Fibroblast of the conjunctiva (primary cell): ENCODE results near the gene RBPMS2.
"Not testable (repeated sequence)": the region's sequence is repeated elsewhere in the genome, so short reads cannot be mapped to it uniquely, and the experiment has no call there.

Experiments used
- DNase-seq: peaks from one replicate; pipeline ENCODE4 v3.0.0-alpha.2; 2010; ENCODE audit warnings: low read depth

RBPMS2 gene

DNA sequence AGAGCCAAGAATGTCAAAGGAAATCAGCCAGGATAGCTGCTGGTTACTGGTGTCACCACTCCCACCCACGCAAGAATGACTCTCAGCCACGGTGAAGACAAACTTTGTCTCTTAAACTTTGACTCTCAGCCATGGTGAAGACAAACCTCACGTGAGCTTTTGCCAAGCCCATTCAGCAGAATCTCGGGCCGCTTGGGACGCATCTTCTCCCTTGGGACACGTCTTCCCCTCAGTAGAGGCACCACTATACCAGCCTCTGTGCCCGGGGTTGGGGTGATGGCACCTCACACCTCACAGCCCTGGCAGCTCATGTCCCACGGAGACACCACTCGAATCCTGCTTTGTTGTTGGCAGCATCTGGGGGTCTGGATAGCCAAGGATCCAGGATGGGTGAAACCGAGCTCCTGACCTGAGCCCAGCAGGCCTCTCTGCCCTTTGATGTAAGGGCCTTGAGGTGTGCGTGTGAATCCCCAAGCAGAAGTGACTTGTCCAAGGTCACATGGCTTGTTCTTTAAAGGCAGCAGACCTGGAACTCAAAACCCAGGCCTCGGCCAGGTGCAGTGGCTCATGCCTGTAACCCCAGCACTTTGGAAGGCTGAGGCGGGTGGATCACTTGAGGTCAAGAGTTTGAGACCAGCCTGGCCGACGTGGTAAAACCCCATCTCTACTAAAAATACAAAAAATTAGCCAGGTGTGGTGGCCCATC lies 21.8 kb downstream of the RBPMS2 start:
- no peak for DNase-seq

DNA sequence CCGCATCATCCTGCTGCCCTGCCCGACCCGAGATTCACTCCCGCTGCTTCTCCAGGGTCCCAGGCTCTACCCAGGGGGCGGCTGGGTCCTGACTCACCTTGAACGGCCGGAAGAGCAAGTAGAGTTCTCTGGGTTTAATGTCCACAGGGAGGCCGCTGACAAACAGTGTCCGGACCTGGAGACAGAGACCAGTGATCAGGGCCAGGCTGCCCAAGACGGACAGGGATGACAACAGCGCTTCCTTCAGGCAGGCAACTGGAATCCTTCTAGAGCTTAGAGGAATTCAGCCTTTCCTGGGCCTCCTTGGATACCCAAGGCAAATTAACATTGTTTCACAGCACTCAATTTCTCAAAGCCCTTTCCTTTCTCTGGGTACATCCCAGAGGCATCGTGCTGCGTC lies 23.9 kb downstream of the RBPMS2 start:
- DNase-seq = no peak

DNA sequence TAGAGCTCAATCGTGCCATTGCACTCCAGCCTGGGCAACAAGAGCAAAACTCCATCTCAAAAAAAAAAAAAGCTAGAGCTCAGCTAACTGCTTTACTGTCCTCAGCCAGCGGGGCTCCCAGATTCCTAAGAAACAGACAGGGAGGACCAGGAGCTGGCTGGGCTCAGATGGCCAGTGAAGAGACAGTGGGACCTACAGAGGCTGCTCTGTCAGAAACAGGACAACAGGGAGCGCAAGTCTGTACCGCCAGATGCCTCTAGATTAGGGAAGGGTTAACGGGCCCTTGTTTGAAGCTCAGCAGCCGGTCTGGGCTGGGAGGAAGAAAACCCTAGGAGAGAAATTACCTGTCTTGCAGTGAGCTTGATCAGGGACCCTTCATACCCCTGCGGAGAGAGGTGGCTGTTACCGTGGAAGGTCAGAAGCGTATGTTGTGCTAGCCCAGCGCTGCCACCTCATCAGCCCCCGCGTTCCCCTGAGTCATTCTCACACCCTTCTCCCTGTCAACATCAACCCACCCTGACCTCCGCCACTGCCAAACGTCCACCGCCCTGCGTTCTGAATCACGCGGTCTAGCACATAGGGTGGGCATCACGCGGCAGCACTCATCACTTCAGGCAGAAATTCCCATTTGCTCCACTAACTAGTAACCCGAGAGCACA lies 25.3 kb downstream of the RBPMS2 start:
- DNase-seq = no peak

DNA sequence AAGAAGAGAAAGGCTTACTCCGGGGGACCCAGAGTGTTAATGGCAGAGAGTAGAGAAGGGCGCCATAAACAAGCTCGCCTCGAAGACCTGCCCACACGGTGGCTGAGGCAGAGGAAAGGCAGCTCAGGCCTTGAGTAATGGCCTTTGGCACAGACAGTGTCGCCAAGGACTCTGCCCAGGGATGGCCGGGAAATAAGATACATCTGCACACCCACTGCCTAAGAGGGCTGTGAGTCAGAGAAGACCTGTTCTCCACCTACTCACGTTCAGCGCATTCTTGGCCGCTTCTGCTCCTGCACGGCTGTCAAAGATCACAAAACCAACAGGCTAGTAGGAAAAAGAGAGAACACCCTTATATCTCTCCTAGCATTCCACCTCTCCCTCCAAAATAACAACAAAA lies 26.2 kb downstream of the RBPMS2 start:
- DNase-seq = peak; percentile 21

DNA sequence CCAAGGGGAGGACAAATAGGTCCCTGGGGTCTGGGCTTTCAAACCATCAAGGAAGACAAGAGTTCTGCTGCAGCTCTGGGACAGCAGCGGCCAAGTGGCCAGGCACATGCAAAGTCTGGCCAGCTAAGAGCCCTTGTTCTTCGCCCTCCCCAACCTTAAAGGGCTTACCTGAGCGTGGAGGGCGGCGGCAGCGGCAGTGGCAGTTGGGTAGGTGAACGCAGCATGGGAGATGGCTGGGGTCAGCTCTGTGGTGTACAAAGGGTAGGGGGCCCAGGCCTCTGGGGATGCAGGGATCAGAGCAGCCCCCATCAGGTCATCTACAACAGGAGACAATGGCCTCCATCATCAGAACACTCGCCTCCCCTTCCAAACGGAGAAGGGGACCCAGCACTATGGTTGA lies 27.1 kb downstream of the RBPMS2 start:
- no peak for DNase-seq

DNA sequence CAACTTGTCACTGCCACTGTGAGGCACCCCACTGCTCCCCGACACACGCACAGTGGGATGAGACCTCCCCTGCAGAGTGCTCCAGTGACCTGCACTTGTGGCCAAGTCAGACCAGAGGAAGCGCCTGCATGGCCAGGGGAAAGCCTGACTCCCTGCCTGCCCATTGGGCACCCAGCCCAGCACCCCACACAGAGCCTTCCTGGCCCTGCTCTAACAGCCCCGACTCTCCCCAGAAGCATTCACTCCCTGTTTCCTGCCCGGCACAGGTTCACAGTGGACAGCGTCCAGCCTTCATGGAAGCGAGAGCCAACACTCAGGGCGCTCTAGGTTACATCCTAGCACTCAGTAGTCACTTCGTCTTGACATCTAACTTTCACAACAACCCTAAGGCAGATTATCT lies 27.8 kb downstream of the RBPMS2 start:
- DNase-seq = no peak

DNA sequence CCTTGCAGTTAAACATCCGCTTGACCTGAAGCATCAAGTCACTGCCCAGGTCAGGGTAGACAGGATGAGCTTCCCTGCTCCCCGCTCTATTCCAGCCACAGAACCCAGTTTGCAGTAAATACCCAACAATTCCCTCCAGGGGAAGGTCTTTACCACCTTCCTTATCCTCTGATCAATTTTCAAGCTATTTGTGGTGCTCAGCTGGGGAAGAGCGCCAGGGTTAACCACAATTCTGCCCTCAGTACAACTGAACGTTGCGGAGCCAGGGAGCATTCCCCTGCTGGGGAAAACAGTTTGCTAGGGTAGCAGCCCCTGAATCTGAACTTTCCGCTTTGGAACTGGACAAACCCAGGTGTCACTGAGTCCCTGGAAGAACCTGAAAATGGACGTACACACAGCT lies 28.5 kb downstream of the RBPMS2 start:
- DNase-seq = no peak

DNA sequence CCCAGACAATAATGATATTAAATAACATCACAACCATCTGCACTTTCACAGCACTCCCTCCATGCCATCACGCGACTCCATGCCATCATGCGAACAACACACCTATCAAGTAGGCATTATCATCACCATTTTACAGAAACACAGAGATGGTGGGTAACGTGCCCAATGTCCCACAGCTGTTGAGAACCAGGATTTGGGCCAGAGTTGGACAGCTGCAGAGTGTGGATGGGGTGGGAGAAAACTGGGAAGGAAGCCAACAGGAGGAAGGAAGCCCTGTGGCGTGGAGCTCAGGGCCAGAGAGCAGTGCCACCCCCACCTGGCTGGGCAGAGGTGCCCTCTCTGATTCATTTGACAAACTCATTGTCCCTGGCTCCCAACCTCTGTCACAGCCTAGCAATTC lies 29.0 kb downstream of the RBPMS2 start:
- no peak for DNase-seq

DNA sequence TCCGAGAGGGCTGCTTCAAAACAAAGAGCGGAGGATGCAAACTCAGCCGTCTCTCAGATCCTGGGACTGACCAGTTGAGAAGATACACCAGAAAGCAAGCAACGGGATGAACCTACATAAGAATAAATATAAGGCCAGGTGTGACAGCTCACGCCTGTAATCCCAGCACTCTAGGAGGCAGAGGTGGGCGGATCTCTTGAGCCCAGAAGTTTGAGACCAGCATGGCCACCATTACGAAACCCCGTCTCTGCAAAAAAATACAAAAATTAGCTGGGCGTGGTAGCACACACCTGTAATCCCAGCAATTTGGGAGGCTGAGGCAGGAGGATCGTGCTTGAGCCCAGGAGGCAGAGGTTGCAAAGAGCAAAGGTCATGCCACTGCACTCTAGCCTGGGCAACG lies 31.7 kb downstream of the RBPMS2 start:
- DNase-seq = no peak

DNA sequence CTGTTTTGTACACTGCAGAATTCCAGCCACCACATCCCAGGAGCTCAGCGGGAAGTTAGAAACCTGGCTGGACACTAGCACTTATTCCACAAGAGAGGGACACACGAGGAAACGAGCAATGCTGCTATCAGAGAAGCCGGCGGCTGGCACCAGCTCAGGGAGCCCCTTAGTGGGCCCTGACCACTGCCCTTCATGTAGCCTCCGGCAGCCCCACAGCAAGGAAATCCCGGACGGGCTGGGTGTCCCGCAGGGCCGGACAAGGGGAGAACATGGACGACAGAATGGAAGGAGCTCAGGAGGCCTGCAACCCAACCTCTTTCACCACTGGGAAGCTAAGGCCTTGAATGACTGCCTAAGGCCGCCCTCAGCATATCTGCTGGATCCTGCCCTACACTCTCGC lies 32.5 kb downstream of the RBPMS2 start:
- DNase-seq = no peak

DNA sequence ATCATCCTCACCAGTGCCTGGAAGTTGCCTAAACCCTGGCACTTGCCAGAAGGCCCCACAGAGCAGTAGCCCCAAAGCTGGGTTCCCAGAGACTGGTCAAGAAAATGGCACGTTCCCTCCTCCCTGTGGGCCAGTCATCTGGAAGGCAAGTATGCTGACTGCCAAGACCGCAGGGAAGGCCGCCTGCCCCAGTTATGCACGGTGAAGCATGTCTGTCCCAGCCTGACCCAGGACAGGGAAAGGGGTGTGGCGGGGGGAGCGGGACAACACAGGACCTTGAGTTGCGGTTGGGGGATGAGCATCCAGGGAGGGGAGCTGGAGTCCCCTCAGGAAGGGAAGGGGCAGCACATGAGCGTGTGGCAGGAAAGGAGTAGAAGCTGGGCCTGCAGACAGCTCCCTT lies 33.0 kb downstream of the RBPMS2 start:
- no peak for DNase-seq

DNA sequence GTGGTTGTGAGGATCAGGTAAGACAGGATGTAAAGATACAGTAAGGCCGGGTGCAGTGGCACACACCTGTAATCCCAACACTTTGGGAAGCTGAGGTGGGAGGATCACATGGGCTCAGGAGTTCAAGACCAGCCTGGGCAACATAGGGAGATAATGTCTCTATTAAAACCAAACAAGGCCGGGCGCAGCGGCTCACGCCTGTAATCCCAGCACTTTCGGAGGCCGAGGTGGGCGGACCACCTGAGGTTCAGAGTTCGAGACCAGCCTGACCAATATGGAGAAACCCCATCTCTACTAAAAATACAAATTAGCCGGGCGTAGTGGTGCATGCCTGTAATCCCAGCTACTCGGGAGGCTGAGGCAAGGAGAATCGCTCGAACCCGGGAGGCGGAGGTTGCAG lies 33.7 kb downstream of the RBPMS2 start:
- not testable (repeated sequence) for DNase-seq

DNA sequence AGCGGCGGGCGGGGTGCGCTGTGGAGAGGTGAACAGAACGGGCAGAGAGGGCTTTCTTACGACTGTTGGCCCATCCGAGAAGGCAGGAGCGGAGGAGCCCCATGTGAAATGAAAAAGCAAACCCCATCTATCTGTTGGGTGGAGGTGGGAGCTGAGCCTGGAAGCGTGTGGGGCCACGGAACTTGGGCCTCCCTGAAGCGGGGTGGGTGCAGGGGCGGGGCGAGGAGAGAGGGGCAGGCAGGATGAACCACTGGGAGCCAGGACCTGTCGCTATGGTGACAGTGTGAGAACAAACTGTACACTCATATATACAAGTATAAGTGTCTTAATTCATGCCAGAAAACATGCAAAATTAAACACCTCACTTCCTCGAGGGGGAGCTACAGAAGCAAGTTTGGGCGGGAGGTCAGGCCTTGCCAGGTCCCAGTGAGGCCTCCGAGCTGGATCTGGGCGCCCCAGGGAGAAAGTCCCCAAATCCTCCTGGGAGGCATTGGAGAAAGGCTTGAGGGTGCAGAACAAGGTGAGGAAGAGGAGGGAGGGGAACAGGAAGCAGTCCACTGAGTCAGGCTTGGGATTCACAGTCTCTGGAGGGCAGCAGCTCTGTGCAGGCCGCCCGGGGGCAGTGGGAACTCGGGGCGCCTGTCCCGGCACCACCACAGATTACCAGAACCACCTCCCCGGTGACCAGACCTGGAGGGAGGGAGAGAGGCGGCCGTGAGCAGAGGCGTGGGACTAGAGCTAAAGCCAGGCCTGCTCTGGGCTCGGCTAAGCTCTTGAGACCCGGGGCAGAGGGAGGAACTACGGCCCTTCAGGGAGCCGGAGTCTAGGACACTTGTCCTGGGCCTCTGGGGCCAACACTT lies 34.8 kb downstream of the RBPMS2 start:
- peak; percentile 79 for DNase-seq

DNA sequence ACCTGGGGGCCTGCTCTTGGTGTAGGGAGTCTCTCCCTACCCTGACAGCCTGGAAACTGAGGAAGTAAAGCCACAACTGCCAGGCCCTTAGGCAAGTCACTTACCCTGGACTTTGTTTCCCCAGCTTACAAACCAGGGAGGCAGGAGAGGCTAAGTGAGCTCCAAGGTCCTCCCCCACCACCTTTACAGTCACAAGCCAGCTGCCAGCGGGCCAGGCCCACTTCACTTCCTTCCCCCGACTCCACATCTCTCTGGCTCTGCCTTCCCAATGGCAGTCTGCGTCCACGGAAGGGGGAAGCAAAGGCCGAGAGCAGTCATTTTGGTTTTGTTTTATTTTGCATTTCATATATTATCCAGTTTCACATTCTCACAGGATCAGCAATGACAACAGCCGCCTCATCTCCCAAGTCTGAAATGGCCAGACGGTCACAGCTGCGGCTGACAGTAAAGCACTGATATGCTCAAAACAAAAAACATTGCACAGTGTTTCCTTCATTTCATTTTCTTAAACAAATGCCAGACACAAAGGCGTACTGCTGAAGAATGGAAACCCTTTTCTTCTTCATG lies 35.7 kb downstream of the RBPMS2 start:
- DNase-seq = no peak

DNA sequence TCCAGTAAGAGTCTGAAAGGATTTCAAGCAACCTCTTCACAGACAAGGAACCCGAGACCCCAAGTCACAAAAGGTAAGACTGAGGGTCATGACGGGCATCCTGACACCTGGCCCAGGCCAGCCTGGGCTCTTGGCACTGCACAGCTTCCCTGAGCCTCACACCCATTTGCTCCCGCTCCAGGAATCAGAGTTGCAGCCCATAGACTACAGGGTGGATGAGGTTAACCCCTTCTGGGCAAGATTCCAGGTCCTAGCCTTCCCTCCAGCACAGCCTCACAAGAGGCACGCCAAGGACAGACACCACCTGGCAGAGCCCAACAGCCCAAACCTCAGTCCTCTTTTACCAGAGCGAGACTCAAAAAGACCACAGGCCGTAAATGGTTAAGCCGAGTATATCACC lies 36.2 kb downstream of the RBPMS2 start:
- no peak for DNase-seq

DNA sequence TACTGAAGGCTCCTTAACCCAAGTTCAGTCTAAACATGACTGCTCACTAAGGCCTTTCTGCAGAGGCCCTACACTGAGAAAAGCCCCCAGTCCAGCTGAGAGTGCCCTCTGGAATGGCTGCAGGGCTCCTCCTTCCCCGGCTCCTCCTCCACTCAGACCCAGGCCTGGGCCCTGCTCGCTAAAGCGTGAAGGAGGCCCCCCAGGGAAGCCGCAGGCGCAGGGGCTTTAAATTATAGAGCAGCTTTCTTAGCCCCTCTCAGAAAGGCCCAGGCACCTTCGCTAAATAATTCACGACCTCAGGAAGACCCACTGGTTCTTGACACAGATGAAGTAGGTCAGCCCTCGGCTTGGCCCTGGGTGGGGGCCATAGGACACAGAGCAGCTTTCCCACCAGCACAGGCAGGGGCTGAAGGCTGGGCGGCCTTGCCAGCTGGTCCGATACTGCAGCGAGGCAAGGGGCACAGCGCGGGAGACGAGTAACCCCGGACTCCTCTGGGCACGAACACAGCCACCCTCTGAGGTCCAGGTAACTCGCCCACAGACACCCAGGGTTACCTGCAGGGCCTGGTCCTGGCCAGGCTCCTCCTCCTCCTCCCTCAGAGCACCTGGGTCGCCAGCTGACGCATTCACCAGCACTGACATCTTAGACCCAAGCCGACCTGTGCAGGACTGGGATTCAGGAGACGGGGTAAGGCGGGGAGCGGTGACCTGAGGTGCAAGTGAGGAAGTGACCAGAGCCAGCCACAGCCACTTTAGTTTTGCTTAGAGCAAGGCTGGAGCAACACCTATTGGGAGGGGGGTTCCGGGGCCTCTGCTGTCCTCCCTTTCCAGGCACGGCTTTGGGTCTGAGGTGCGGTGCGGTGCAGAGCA lies 36.9 kb downstream of the RBPMS2 start:
- no peak for DNase-seq

DNA sequence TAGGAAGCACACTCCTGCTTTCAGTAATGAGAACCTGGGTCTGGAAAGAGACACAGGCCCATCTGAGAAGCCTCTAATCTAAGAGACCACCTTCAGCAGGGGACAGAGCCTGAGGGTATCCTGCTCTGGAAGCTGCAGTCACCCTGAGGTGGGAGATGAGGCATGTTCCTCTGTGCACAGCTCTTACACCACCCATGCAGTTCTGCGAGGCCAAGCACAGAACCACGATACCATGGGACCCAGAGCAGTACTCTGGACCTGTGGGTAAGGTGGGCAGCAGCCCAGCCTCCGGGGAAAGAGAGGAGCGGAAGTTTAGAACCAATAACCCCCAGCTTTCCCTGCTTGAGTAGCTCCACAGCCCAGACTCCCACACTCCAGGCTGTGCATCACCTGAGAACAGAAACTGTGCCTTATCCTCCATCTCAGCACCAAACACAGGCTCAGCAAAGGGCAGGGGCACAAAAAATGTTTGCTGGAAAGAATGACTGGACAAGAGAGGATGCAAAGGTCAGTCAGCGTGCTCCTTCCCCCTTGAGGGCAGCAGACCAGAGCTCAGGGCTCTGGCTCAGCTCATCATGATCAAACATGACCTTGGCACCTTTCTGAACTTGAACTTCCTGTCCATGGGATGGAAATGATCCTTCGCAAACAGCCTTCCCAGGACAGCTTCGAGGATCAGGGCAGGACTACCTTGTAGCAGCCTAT lies 43.1 kb downstream of the RBPMS2 start:
- no peak for DNase-seq

DNA sequence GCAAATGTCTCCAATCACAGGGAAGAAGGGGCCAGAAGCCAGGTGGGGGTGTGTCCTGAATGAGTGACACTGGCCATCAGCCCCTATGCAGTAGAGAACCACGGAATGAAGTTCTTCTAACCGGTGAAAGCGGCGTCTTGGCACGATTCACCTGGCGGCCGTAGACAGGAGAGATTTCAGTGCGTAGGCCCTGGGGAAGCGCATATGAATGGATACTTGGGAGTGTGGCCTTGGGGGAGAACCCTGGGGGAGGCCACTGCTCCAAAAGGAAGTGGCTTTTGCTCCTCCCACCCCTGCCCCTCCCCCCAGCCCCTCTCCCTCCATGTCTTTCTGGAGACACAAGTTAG lies 43.6 kb downstream of the RBPMS2 start:
- no peak for DNase-seq

DNA sequence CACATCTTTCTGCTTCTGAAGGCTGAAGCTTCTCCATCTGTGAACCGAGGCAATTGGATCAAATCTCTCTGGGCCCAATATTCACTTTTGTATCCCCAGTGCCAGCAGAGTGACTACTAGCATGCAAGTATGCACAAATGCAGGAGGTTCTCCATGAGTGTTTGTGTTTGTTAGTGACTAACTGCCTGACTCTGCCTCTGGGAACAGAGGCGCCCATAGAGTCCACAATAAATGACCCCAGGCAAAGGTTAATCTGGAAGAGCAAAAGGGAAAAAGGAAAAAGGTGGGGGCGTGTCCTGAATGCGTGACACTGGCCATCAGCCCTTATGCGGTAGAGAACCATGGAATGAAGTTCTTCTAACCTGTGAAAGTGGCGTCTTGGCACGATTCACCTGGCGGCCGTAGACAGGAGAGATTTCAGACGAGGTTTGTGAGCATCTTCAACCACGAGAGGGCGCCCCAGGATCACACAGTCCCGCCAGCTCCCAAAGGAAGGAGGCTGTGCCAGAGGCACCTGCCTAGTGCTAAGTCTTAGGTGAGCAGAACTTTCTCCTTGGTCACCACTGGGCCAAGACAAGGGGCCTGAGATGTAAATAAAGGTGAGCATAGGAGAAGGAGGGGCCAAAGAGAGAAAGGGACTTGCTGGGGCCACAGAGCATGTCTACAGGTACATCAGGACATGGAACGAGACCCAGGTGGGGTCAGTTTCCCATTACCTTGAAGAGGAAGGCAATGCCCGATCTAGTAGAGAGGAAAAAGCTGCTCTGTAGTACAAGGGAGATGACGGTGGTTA lies 44.2 kb downstream of the RBPMS2 start:
- DNase-seq = peak; percentile 47

DNA sequence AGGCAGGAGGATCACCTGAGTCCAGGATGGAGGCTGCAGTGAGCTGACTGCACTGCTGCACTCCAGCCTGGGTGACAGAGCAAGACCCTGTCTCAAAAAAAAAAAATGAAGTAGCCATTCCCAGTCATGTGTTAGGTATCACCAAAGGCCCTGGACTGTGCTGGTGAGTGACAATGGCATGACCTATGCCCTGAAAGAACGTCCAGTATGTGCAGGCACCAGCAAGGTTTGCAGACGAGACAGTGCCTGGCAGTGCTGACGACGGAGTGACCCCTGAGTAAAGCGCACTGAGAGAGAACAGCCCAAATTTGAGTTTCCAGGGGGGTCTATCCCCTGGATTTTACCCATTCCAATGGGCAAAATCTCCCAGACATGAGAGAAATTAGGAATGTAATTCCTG lies 45.2 kb downstream of the RBPMS2 start:
- DNase-seq = no peak
